GM10266 (cell line): Measurements from ENCODE around the gene ANKRD42.
"Not testable (repeated sequence)": the region's sequence is repeated elsewhere in the genome, so short reads cannot be mapped to it uniquely, and the experiment has no call there.

Experiments used
- DNase-seq: peaks from one replicate; pipeline ENCODE4 v3.0.0; 2012; ENCODE audit errors: extremely low spot score
- TF ChIP-seq, protein P1 (sequence below): IDR thresholded peaks from 2 replicates; pipeline ENCODE4 v1.5.1; 2012; ENCODE audit warnings: mild to moderate bottlenecking, low read depth; ENCODE audit not compliant: control insufficient read depth, insufficient read depth; ENCODE audit errors: missing control alignments

Gene ANKRD42

DNA sequence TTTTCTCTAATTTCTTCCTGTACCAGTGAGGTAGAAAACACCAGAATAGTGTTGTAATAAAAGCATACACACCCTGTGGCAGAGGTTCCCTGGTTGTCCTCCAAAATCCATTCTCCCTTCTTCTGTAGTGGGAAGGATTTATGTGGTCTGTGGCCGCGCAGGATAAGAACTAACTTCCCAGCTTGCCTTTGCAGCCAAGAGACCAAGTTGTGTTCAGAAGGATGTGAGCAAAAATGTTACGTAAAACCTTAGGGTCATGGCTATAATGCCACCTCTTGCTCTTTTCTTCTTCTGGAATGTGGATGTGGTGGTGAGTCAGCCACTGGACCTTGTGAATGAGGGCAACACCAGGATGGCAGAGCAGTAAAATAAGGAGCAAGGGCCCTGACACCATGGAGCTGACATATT is 64.3 kb downstream of the ANKRD42 start:
- TF ChIP-seq, protein P1, sequence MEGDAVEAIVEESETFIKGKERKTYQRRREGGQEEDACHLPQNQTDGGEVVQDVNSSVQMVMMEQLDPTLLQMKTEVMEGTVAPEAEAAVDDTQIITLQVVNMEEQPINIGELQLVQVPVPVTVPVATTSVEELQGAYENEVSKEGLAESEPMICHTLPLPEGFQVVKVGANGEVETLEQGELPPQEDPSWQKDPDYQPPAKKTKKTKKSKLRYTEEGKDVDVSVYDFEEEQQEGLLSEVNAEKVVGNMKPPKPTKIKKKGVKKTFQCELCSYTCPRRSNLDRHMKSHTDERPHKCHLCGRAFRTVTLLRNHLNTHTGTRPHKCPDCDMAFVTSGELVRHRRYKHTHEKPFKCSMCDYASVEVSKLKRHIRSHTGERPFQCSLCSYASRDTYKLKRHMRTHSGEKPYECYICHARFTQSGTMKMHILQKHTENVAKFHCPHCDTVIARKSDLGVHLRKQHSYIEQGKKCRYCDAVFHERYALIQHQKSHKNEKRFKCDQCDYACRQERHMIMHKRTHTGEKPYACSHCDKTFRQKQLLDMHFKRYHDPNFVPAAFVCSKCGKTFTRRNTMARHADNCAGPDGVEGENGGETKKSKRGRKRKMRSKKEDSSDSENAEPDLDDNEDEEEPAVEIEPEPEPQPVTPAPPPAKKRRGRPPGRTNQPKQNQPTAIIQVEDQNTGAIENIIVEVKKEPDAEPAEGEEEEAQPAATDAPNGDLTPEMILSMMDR, result no peak
- DNase-seq, result no peak

DNA sequence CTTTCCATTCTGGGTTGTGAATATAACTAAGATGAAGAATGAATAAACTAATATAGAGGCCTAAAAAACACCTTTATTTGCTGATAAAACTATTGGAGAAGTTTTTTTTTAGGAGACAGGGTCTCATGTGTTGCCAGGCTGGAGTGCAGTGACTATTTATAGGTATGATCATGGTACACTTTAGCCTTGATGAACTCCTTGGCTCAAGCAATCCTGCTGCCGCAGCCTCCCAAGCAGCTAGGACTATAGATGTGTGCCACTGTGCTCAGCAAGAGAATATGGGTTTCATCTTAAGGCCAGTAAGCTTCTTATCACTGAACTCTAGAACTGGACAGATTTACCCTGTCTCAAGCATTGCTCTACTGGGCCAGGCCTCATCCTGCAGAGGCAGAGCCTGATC is 66.0 kb downstream of the ANKRD42 start:
- TF ChIP-seq, protein P1, result no peak
- DNase-seq, result no peak

DNA sequence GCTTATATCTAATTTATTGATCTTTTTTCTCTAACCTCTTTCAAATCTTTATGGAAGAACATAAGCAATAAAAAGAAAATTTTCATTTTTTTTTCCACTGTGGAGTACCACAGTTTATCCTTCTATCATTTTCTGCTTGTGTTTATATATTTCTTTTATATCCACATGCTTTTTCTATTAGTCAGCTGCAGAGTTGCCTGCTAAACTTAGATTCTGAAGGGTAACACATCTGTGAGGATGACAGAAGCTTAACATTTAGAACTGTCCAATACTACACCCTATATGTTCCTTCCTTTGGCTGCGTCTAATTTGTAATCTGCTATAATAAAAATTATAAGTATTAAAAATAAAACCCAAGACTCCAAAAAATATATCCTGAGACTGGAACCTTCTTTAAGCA is 71.8 kb downstream of the ANKRD42 start:
- TF ChIP-seq, protein P1, result no peak
- no peak for DNase-seq

DNA sequence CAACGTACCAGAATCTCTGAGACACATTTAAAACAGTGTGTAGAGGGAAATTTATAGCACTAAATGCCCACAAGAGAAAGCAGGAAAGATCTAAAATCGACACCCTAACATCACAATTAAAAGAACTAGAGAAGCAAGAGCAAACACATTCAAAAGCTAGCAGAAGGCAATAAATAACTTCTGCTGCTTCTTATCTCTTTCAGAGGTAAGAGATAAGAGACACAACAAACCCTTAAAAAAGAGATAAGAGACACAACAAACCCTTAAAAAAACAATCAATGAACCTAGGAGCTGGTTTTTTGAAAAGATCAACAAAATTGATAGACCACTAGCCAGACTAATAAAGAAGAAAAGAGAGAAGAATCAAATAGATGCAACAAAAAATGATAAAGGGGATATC is 75.6 kb downstream of the ANKRD42 start:
- not testable (repeated sequence) for DNase-seq

DNA sequence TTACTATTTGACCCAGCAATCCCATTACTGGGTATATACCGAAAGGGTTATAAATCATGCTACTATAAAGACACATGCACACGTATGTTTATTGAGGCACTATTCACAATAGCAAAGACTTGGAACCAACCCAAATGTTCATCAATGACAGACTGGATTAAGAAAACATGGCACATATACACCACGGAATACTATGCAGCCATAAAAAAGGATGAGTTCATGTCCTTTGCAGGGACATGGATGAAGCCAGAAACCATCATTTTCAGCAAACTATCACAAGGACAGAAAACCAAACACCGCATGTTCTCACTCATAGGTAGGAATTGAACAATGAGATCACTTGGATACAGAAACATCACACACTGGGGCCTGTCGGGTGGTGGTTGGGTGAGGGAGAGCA is 78.2 kb downstream of the ANKRD42 start:
- not testable (repeated sequence) for DNase-seq

DNA sequence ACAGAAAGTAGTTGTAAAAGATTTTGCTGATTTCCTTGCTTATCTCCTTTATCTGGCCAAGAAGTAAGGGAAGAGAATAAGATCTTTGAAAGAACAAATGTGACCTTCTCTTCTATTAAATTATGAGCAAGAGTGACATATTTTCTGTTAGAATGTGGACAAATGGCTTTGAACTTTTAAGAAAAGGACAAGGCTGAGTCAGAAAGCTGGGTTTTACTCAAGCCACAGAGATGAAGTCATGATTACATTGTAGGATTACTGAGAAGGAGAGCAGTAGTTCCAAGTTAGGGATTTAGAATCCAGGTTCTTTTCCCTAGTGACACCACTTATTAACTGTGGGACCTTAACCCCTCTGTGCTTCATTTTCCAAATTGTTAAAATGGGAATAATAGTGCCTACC is 79.1 kb downstream of the ANKRD42 start:
- TF ChIP-seq, protein P1, result no peak
- no peak for DNase-seq

DNA sequence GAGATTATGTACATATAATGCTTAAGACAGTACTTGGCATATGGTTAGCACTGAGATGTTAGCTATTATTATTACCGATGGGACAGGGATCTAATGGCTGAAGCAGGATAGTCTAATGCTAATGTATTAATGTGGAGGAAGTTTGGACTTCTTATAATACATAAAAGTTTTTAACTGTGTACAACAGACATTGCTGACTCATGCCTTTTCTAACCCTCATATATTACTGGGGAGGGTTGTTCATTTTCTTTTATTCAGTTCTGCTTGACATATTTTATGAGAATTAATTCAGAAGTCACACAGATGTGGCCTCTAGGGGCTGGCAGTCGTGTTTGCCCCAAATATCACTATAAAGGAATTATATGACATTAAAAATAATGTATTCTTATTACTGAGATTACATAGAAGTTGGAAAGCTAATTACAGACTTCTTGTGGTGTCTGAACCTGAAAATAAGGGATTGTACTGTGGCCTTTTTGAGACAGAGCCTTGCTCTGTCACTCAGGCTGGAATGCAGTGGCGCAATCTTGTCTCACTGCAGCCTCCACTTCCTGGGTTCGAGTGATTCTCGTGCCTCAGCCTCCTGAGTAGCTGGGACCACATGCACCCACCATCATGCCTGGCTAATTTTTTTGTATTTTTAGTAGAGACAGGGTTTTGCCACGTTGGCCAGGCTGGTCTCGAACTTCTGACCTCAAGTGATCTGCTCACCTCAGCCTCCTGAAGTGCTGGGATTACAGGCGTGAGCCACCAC is 82.6 kb downstream of the ANKRD42 start:
- no peak for DNase-seq
- TF ChIP-seq, protein P1, result no peak

DNA sequence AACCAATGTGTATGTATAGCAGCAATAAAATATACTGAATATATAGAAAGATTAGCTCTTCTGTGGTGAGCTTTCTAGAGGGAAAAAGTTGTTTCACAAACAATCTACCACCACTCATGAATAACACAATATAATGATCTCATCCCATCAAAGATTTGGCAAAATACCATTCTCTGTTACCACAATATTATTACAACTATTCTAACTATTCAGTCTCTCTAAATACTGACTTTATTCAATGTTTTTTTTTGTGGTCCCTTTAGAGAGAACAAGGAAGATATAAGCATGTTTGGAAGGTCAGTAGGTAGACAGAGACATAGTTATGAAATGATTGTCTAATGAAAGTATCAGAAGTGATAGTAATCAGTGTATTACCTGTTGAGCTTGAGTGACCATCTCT is 84.8 kb downstream of the ANKRD42 start:
- no peak for DNase-seq

More for the DNA sequence above, 84.8 kb downstream of the ANKRD42 start:
- TF ChIP-seq, protein P1, result no peak
